HG03060 (cell line): ENCODE measurements around the gene BTNL9.
"Not testable (repeated sequence)": the region's sequence is repeated elsewhere in the genome, so short reads cannot be mapped to it uniquely, and the experiment has no call there.

ENCODE experiments used
- ATAC-seq: cut with Tn5 transposase; IDR thresholded peaks from one replicate; pipeline ENCODE4 v1.9.1; 2021; ENCODE audit warnings: low read depth, moderate number of reproducible peaks; ENCODE audit not compliant: unreplicated experiment

BTNL9 gene

DNA sequence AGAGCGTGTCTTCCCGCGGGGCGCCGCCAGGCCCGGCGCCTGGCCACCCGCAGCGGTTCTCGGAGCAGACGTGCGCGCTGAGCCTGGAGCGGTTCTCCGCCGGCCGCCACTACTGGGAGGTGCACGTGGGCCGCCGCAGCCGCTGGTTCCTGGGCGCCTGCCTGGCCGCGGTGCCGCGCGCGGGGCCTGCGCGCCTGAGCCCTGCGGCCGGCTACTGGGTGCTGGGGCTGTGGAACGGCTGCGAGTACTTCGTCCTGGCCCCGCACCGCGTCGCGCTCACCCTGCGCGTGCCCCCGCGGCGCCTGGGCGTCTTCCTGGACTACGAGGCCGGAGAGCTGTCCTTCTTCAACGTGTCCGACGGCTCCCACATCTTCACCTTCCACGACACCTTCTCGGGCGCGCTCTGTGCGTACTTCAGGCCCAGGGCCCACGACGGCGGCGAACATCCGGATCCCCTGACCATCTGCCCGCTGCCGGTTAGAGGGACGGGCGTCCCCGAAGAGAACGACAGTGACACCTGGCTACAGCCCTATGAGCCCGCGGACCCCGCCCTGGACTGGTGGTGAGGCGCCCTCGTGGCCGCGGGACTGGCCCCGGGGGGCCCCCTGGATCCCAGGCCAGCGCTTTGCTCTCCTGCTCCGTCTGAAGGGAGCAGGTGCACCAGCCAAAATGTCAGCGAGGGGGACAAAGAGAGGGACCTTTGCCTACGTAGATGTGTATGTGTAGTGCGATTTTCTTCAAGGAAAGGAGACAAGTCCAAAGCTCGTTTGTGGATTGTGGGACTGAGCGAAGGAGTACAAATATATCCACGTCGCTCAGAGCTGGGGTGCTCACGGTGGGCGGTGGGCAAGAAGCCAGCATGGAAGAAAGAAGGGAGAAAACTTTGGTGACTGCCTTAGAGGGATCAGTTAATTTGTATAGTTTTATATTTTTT is 19.5 kb downstream of the BTNL9 start:
- ATAC-seq: no peak

DNA sequence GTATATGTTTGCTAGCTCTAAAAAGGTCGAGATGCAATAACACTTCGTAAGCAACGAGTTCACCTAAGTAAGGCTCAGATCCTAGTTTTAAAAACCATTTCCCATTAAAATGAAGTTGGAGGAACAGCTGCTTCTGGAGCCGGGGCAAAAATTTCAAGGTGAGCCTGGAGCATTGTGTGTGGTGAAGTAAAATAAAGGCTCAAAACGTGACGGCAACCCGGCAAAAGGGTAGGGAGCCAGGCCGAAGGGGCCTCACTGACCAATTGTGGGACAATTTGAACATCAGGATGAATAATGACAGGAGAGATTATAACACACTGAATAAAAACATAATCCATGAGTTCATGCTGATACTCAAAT is 20.1 kb downstream of the BTNL9 start:
- no peak for ATAC-seq

DNA sequence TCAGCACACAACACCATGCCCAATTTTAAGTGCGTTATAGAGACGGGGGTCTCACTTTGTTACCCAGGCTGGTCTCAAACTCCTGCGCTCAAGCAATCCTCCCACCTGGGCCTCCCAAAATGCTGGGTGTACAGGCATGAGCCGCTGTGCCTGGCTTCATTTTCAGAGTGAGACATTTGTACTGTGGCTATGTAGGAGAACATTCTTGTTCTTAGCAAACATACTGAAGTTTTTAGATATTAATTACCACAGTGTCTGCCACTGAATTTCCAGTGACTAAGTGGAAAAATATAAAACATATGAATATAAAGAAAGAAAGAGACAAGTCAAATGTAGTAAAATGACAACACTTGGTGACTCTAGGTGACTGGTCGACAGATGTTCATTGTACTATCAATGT is 20.9 kb downstream of the BTNL9 start:
- no peak for ATAC-seq

DNA sequence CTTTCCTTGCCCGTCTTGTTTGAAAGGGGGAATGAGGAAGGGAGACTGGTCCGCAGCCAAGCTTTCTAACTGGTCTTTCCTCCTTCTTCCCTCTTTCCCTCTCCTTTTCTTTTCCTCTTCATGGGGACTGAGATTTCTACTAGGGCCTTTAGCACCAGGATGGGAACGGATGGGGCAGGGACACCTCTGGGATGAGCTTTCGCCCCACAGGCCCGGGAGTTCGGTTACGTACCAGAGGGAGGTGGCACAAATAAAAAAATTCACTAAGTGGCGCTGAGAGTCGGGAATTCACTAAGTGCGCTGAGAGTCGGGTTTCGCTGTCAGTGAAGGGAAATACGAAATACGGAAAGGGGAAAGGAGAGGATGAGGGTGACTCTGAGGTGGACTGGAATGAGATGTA is 21.6 kb downstream of the BTNL9 start:
- ATAC-seq: no peak

DNA sequence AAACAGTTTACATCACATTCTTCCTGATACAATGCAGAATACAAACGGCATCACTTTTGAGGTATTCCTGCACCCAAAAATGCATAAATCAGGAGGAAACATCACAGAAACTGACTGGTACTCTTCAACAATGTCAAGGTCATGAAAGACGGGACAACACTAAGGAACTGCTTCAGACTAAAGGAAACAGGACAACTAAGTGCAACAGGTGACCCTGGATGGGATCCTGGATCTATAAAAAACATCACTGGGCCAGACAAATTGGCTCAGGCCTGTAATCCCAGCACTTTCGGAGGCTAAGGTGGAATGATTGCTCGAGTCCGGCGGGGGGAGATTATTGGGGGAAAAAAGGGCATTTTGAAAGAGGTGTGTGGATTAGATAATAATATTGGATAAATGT is 22.6 kb downstream of the BTNL9 start:
- no peak for ATAC-seq

DNA sequence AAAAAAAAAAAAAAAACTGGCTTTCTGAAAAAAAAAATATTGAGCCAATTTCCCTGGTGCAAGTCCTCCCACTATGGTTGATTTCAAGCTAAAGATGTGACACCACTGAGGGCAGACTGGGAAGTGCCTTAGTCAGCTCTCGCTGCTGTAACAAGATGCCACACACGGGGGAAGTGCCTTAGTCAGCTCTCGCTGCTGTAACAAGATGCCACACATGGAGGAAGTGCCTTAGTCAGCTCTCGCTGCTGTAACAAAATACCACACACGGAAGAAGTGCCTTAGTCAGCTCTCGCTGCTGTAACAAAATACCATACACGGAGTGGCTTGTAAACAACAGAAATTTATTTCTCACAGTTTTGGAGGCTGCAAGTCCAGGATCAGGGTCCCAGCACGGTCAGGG is 23.4 kb downstream of the BTNL9 start:
- no peak for ATAC-seq

DNA sequence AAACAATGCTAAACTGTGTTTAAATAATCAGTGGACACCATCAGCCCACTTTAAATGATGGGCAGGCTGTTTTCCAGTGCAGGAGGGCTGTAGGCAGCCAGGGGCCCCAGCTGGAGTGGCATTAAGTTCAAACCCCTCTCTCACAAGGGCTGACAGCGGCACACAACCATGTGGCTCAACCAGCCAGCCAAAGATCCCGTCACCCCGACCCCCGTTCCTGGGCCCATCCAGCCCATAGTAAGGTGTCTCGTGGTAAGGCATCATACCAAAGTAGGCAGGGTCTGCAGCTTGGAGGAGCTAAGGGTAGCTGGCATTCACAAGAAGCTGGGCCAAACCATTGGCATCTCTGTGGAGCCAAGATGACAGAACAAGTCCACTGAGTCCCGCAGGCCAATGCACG is 24.9 kb downstream of the BTNL9 start:
- ATAC-seq: no peak

DNA sequence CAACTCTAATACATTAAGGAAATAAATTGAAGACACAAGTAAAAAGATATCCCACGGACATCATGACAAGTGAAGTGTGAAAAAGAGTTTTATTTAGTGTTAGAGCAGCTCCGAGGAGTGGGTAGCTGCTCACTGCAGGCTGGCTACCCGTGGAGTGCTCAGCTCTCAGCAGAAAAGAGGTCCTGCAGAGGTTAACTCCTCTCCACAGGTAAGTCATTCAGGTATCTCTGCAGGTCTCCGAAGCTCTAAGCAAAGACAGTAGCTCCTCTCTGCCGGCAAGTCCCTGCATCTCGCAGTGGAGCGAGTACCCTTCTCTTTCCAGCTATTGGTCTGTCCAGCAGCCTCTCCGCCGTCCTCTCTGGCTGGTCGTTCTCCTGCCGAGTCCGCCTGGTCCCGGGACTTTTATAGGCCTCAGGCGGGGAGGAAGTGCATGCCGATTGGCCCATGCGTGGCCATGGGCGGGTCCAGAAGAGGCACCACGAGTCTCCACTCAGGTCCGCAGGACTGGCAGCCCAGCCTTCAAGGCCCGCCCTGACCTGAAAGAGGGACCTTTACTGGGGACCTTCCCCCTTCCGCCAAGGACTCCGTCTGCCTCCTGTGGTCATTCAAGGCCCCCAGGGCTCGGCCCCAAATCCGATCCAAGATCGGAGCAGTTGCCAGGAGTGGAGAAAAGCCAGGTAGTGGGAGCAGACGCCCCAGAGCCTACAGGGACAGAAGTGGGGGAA is 29.9 kb downstream of the BTNL9 start:
- no peak for ATAC-seq

DNA sequence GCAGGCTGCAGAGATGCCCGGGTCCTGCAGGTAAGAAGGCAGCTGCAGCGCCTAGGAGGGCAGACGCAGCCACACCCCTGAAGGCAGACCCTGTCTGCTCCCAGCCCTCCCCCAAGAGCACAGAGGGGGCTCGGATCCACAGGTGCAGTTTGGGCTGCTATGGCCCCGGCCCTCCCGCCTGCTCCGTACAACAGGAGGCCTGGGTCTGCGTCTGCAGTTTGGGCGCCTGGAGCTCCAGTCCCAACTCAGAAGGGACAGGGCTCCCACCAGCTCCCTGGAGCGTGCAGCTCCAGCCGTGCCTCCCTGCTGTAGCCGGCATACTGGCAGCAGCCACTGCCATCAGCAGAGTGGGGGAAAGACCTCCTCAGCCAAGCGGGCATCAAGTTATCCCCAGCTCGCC is 30.5 kb downstream of the BTNL9 start:
- ATAC-seq: no peak

DNA sequence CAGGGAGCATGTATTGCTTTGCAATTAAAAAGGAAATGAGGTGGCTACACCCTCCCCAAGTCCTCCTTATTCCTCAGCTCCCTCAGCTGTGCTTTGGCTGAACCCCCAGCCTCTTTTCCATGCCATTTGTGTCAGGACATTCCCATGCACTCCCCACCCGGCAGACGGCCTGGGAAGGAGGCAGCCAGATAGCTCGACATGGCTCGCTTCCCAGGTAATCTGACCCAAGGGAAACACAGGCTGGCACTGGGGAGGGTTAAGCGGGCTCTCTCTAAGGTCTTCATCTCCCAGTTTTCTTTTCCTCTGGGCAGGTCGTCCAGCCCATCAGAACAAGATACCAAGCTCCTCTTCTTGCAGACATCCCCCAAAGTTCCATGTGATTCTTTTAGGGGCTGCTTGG is 31.2 kb downstream of the BTNL9 start:
- ATAC-seq: no peak

DNA sequence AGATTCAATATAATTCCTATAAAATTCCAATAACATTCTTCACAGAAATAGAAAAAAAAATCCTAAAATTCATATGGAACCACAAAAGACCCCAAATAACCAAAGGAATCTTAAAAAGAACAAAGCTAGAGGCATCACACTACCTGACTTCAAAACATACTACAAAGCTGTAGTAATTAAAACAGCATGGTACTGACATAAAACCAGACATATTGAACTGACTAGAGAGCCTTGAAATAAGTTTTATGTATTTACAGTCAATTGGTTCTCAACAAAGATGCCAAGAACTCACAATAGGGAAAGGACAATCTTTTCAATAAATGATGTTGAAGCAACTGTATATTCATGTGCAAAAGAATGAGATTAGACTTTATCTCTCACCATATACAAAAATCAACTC is 36.9 kb downstream of the BTNL9 start:
- no peak for ATAC-seq

DNA sequence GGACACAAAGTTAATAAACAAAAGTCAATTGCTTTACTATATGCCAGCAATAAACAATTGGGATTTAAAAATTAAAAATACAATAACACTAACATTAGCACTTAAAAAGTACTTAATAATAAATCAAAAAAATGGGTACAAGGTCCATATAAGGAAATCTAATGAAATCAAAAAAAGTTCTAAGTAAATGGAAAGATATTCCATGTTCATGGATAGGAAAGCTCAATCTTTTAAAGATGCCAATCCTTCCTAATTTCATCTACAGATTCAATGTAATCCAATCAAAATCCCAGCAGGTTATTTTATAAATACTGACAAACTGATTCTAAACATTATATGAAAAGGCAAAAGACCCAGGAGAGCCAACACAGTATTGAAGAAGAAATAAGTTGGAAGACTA is 41.9 kb downstream of the BTNL9 start:
- ATAC-seq: no peak

DNA sequence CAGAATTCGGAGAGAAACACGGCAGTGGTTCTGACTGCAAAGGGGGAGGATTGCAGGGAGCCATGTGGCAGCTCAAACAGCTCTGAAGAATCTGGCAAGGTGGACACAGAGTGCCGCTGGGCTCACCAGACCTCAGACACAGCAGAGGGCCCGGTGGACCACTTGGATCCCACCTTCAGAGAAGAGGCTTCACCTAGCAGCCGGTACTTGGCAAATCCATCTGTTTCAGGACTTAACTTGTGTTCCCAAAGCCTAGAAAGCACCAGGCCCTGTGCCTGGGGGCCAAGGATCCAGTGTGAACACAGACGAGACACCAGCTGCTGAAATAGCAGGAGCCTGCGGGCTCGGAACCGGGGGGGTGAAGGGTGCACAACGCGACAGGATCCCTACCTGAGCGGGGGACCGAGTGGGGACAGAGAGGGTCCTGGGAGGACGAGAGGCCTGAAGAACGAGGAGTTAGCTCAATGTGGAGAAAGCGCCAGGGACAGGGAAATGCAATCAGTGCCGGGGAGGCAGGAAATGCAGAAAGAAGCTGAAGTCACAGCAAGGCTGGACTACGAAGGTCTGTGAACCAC is 44.6 kb downstream of the BTNL9 start:
- no peak for ATAC-seq

DNA sequence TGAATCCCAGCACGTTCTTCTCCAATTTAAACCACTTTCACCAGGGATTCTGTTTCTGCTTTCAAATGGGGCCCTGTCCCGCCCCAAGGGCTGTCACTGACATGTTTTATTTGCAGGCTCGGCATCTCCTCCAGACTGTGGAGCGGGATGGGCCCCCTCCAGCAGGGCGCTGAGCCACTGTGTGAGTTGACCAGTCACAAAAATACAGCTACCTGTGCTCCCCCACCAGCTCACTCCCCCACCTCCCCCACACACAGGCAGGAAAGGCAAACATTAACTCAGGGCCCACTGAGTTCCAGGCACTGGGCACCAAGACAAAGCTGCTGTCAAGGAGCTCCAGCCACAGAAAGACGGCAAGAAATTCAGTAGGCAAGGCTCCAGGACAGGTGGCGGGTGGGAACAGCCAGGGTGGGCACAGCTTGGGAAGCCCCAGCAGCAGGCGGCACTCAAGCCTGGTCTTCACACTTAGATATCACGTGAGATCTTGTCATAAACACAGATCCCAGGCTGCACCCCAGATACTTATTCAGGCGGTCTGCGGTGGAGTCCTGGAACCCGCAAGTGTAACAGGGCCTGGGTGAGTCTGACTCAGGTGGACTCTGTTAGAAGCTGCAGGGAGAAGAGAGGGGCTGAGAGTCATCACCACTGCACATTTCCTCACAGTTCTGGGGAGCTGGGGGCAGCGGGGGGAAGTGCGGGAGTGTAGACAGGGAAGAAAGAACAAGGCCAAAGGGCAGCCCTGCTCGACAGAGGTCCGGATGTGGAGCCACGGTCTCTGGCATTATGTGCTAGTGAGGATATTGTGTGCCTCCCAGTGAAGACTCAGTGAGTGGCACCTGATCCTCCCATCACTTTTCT is 46.2 kb downstream of the BTNL9 start:
- no peak for ATAC-seq

DNA sequence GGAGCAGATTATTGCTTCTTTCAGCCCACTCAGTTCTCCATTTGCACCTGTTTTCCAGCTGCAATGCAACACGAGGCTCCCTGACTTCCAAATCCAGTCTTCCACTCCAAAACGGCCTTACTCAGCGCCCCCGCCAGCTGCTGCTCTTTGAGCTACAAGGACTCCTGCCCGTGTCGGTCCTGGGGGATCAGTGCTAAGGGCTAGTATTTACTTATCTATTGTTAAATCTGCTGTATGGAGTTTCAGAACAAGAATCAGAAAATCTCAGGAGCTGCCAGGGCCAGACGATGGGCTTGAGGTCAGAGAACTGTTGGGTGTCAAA is 46.8 kb downstream of the BTNL9 start:
- ATAC-seq: no peak

DNA sequence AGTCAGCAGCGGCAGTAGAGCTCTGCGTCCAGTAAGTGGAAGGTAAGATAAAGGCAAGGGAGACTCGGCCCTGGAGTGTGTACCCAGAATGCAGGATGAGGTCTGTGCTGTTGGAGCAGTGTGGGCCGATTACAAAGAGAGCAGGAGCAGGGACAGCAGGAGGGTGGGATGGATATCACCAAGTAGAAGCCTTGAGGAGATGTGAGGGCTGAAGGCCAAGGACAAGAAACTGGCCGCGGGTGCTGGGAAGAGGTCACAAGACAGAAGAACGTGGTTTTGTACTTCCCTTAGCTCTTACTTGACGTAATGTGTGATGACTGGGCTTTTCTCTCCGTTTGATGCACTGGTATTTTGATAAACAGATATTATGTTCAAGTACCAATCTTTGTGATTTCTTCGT is 47.2 kb downstream of the BTNL9 start:
- no peak for ATAC-seq

DNA sequence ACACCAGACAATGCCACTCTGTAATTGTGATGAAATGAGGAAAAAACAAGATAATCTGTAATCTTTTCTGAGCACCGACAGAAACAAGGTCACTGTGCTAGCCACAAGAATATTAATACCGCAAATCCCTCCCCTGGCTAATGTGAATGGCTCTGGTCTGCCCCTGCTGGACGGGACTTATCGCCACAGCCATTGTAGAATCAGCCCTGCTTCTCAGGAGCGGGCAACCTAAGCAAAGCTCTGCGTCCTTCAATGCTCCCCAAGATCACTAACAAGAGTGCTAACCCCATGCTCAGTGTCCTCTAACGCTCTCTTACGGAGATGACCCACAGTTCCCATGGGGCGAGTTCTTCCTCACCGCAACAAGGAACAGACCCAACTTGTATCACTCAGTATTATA is 48.2 kb downstream of the BTNL9 start:
- ATAC-seq: no peak

DNA sequence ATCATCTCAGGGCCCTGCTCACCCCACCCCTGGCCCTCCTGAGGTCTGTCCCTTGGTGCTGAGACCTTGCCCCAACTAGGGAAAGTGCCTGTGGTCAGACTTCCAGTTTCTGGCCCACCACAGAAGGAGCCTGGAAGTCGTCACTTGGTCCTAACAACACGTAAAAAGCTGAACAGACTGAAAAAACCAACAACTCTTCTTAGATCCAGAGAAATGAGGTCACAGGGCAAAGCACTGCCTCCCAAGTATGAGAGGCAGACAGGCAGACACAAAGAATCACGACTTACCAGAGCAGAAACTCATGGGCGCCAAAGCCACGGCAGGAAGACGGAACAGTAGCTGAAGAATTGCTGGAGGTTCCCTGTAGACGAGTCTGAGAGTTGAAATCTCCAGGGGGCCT is 52.4 kb downstream of the BTNL9 start:
- no peak for ATAC-seq

DNA sequence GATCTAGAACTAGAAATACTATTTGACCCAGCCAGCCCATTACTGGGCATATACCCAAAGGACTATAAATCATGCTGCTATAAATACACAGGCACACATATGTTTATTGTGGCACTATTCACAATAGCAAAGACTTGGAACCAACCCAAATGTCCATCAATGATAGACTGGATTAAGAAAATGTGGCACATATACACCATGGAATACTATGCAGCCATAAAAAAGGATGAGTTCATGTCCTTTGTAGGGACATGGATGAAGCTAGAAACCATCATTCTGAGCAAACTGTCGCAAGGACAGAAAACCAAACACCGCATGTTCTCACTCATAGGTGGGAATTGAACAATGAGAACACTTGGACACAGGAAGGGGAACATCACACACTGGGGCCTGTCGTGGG is 55.1 kb downstream of the BTNL9 start:
- not testable (repeated sequence) for ATAC-seq

DNA sequence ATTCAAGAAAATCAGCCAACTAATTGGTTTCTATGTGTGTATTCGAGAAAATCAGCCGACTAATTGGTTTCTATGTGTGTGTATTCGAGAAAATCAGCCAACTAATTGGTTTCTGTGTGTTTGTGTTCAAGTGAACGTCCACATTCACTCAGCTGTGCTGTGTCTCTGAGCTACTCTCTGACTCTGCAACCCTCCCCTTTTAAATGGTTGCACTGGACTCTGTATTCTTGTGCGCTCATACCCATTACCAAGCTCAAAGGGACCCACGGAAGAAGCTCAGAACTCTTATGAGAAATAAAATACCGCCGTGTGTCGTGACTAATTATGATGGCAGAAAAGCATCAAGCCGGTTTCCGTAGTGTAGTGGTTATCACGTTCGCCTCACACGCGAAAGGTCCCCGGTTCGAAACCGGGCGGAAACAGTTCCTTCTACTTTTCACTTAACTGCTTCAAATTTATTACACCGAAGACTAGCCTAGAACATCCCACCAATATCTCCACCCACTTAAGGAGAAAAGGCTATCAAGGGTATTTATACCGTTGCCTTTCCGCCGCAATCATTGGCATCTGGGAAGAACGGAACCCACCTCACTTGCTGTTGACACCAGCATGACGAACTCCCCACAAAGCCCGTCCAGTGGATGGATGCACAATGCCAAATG is 56.8 kb downstream of the BTNL9 start:
- not testable (repeated sequence) for ATAC-seq
